Measurements from ENCODE around the gene LCE1C. TPM values are rescaled to one million over a fixed set of nuclear protein-coding genes. Genes with fewer than 3 reads are reported as not detected.

The LCE1C gene
- total and polyA plus RNA-seq, 12 donors, result not detected

- no peak within 1 kb of the TSS for H3K27ac ChIP-seq
- intact Hi-C loops (cut with DNase I), result no loop called here
- no peak for DNase-seq
These were observed 20.7 kb upstream of the LCE1C start, which contains the start of gene LCE1A for GRCh38 chr1:152827173-152827572. LCE1A (plus strand) TSS chr1:152827473; CDS start chr1:152827473, 0 bp downstream.

GRCh38 chr1:152824964-152825363 is 18.5 kb upstream of the LCE1C start:
- TF ChIP-seq CTCF (IDR thresholded peaks at IDR 0.05), result no peak
- no peak for TF ChIP-seq POLR2A (IDR thresholded peaks at IDR 0.05)
- no peaks in the 10 kb centered on the region for H3K36me3 ChIP-seq (replicated peaks in 1 of 2)
- intact Hi-C loops (cut with DNase I), result no loop called here
- H3K27me3 ChIP-seq, result no peaks in the 10 kb centered on the region
- no peaks in the 10 kb centered on the region for H3K9me3 ChIP-seq (replicated peaks in 1 of 3)
- no peak overlapping the region for H3K4me3 ChIP-seq
- no peak overlapping the region for H3K27ac ChIP-seq
- H3K4me1 ChIP-seq (replicated peaks in 1 of 2), result no peaks in the 10 kb centered on the region
- DNase-seq, result no peak

More at GRCh38 chr1:152827173-152827572, 20.7 kb upstream of the LCE1C start, which contains the start of gene LCE1A:
- H3K9me3 ChIP-seq (replicated peaks in 1 of 3), result no peaks in the 10 kb centered on the region
- WGBS, 4 donors, result 76 to 90% (median 80%) methylated on average over 2 of the region's 2 CpGs
- no peaks in the 10 kb centered on the region for H3K4me1 ChIP-seq (replicated peaks in 1 of 2)
- no peaks in the 10 kb centered on the region for H3K27me3 ChIP-seq
- no peak within 1 kb of the TSS for H3K4me3 ChIP-seq
- H3K36me3 ChIP-seq (replicated peaks in 1 of 2), result no peaks in the 10 kb centered on the region
- TF ChIP-seq CTCF (IDR thresholded peaks at IDR 0.05), result no peak
- TF ChIP-seq POLR2A (IDR thresholded peaks at IDR 0.05), result no peak

- no peak overlapping the region for H3K27ac ChIP-seq
- no peak overlapping the region for H3K4me3 ChIP-seq
- no peaks in the 10 kb centered on the region for H3K27me3 ChIP-seq
- no peaks in the 10 kb centered on the region for H3K9me3 ChIP-seq (replicated peaks in 1 of 3)
- intact Hi-C loops (cut with DNase I), result no loop called here
- 37 to 45% (median 40%) methylated on average over 5 of the region's 5 CpGs for WGBS, 4 donors
- no peaks in the 10 kb centered on the region for H3K36me3 ChIP-seq (replicated peaks in 1 of 2)
- H3K4me1 ChIP-seq (replicated peaks in 1 of 2), result no peaks in the 10 kb centered on the region
- no peak for DNase-seq
- TF ChIP-seq CTCF (IDR thresholded peaks at IDR 0.05) (no peak), POLR2A (IDR thresholded peaks at IDR 0.05) (no peak)
These were observed 16.8 kb upstream of the LCE1C start for GRCh38 chr1:152823294-152823693.

GRCh38 chr1:152817309-152817708 is 10.9 kb upstream of the LCE1C start:
- H3K27ac ChIP-seq, result no peak overlapping the region
- WGBS, 4 donors, result 71 to 85% (median 74%) methylated on average over 6 of the region's 6 CpGs
- H3K9me3 ChIP-seq (replicated peaks in 1 of 3), result no peaks in the 10 kb centered on the region
- no peaks in the 10 kb centered on the region for H3K36me3 ChIP-seq (replicated peaks in 1 of 2)
- H3K4me1 ChIP-seq (replicated peaks in 1 of 2), result no peaks in the 10 kb centered on the region
- no peak overlapping the region for H3K4me3 ChIP-seq
- intact Hi-C loops (cut with DNase I), result no loop called here
- no peak for DNase-seq
- no peak for TF ChIP-seq CTCF (IDR thresholded peaks at IDR 0.05)
- TF ChIP-seq POLR2A (IDR thresholded peaks at IDR 0.05), result no peak
- no peaks in the 10 kb centered on the region for H3K27me3 ChIP-seq
